ENCODE data around the gene OR1M1.
"Not testable (repeated sequence)": the region's sequence is repeated elsewhere in the genome, so short reads cannot be mapped to it uniquely, and the experiment has no call there.

GRCh38 chr19:9056131-9056530, 30.7 kb upstream of the OR1M1 start:
- not testable (repeated sequence) for TF ChIP-seq CTCF (IDR thresholded peaks at IDR 0.05; ENCODE audit: low read length); EZH2 (IDR thresholded peaks at IDR 0.05; ENCODE audit: borderline replicate concordance, low read length)
